ENCODE results near the gene DDTL. TPM values are rescaled to one million over a fixed set of nuclear protein-coding genes. Genes with fewer than 3 reads are reported as not detected.

DDTL gene
- total and polyA plus RNA-seq, 2 of the 8 experiments (the other 6 are each of a cell fraction or from before 2014, with no cell fraction given): 2.1 to 3.1 TPM

GRCh38 chr22:24009227-24010017, 42.7 kb downstream of the DDTL start:
- peaks cover 0 to 25% of the 10 kb centered on the region in 2 experiments; a peak in 2 of 4 replicates for H3K79me2 ChIP-seq (ENCODE audit: control insufficient read depth in 1 of 2, insufficient read depth in 2 of 2, low read length in 2 of 2)
- TF ChIP-seq TCF12 (IDR thresholded peaks at IDR 0.05; ENCODE audit: low read depth, low read length): no peak
- TF ChIP-seq HDAC6 (IDR thresholded peaks at IDR 0.05; ENCODE audit: low read depth, low read length): no peak
- TF ChIP-seq TBP (IDR thresholded peaks at IDR 0.05; ENCODE audit: low read depth, low read length): no peak
- TF ChIP-seq ZNF274 (IDR thresholded peaks at IDR 0.05; ENCODE audit: borderline replicate concordance, extremely low read depth, low read length): no peak
- TF ChIP-seq RBBP5 (IDR thresholded peaks at IDR 0.05; ENCODE audit: borderline replicate concordance, low read depth, low read length): no peak
- no peak for TF ChIP-seq TAF7 (optimal IDR thresholded peaks at IDR 0.05; ENCODE audit: borderline replicate concordance, low read depth, low read length)
- TF ChIP-seq CTCF (IDR thresholded peaks at IDR 0.05; ENCODE audit: control extremely low read depth in 1 of 3, insufficient read depth in 1 of 3, low read depth in 1 of 3, low read length in 3 of 3): no peak
- TF ChIP-seq NRF1 (IDR thresholded peaks at IDR 0.05; ENCODE audit: low read depth, low read length): no peak
- no peak for TF ChIP-seq CHD1 (IDR thresholded peaks at IDR 0.05; ENCODE audit: low read depth, low read length)

More at GRCh38 chr22:24009227-24010017, 42.7 kb downstream of the DDTL start:
- no peak overlapping the region for H3K18ac ChIP-seq (ENCODE audit: extremely low read depth, low read length)
- no peaks in the 10 kb centered on the region for H4K20me1 ChIP-seq (replicated peaks in 1 of 2; ENCODE audit: control insufficient read depth in 1 of 2, insufficient read depth in 2 of 2, low read length in 2 of 2)
- no peaks in the 10 kb centered on the region for H3K36me3 ChIP-seq (ENCODE audit: control insufficient read depth in 2 of 4, insufficient read depth in 4 of 4, low read length in 3 of 4)
- H2AFZ ChIP-seq (ENCODE audit: low read length): peak overlapping the region; percentile 82
- WGBS, 2 experiments (ENCODE audit: extremely low coverage in 1 of 2, insufficient coverage in 1 of 2, insufficient read length in 1 of 2, insufficient replicate concordance in 2 of 2, low coverage in 1 of 2, low lambda C conversion rate in 2 of 2, missing lambda C conversion rate in 1 of 2): 85% methylated on average over 7 of the region's 7 CpGs; no CpG with 5 or more reads in 1 of the 2 experiments
- H3K27ac ChIP-seq (ENCODE audit: low read depth, low read length): no peak overlapping the region
- no peaks in the 10 kb centered on the region; a peak in 2 of 7 replicates for H3K27me3 ChIP-seq (replicated peaks in 1 of 4; ENCODE audit: control insufficient read depth in 3 of 4, extremely low read depth in 1 of 4, insufficient read depth in 3 of 4, low read length in 3 of 4)
- no peak overlapping the region for H2BK5ac ChIP-seq (ENCODE audit: low read depth, low read length)
- no peak overlapping the region for H3K23ac ChIP-seq (ENCODE audit: insufficient read length)
- H3K4ac ChIP-seq (replicated peaks; ENCODE audit: insufficient read length, low read depth, low read length): no peak overlapping the region
- no peak overlapping the region for H3K14ac ChIP-seq (ENCODE audit: insufficient read length)
- no peak overlapping the region for H2BK20ac ChIP-seq (ENCODE audit: low read length)
- POLR2A ChIA-PET (ENCODE audit: partially characterized antibody): interaction anchor here (1.6 kb wide), 1 partner anchor 31 kb away, joined by 3 read pairs; no protein-coding TSS in a partner anchor
- H3K4me1 ChIP-seq (replicated peaks in 1 of 4; ENCODE audit: control insufficient read depth in 3 of 4, insufficient read depth in 4 of 4, low read length in 3 of 4): peaks cover 0 to 3% (median 2%) of the 10 kb centered on the region in 4 experiments; a peak in 4 of 7 replicates
- no peak overlapping the region for H4K5ac ChIP-seq (ENCODE audit: insufficient read length, low read depth, low read length)
- no peak overlapping the region for H4K91ac ChIP-seq (replicated peaks; ENCODE audit: insufficient read length, low read length)
- no peak overlapping the region for H3K4me2 ChIP-seq (ENCODE audit: insufficient read depth in 1 of 2, low read depth in 2 of 2, low read length in 2 of 2)
- no peak overlapping the region for H4K8ac ChIP-seq (ENCODE audit: extremely low read depth, insufficient read depth, low read length)
- H2BK15ac ChIP-seq (ENCODE audit: low read length): no peak overlapping the region; the same call in 1 of the 2 replicates
- H2BK12ac ChIP-seq (ENCODE audit: low read depth, low read length): no peak overlapping the region
- CTCF ChIA-PET (ENCODE audit: partially characterized antibody): interaction anchor here (0.6 to 1.4 kb wide), 2 partner anchors 169 to 187 kb away, joined by 4 to 5 read pairs; no protein-coding TSS in a partner anchor
- FAIRE-seq: no peak
- peaks cover 4% of the 10 kb centered on the region for H3K79me1 ChIP-seq (ENCODE audit: low read depth, low read length)
- H3K9me3 ChIP-seq (ENCODE audit: insufficient read depth in 2 of 2, low read depth in 1 of 2, low read length in 1 of 2): no peaks in the 10 kb centered on the region
- no peak overlapping the region for H2AK5ac ChIP-seq (ENCODE audit: low read depth, low read length)
- no peak overlapping the region for H3K56ac ChIP-seq (replicated peaks; ENCODE audit: insufficient read length, low read depth, low read length)
- DNase-seq (ENCODE audit: low read depth in 1 of 2, low spot score in 2 of 2): no peak
- H3K23me2 ChIP-seq (ENCODE audit: low read depth, low read length): peaks cover 6% of the 10 kb centered on the region; the same call in 1 of the 2 replicates
- no peak overlapping the region for H3K9ac ChIP-seq (replicated peaks in 1 of 4; ENCODE audit: extremely low read depth in 1 of 4, low read depth in 3 of 4, low read length in 3 of 4)
- no peak overlapping the region for H2BK120ac ChIP-seq (replicated peaks; ENCODE audit: low read depth, low read length)
- no peak overlapping the region for H3K4me3 ChIP-seq (ENCODE audit: extremely low read depth in 1 of 4, insufficient read depth in 2 of 4, low read depth in 3 of 4, low read length in 4 of 4)

All from H1 (cell line).